Astrocyte (in vitro differentiated cells and primary cell): ENCODE measurements around the gene KCNC1. TPM values are rescaled to one million over a fixed set of nuclear protein-coding genes. Genes with fewer than 3 reads are reported as not detected.

Experiments used
- DNase-seq: peaks from one replicate; pipeline ENCODE4 v3.0.0-alpha.2; 2010; ENCODE audit warnings: low read depth
- FAIRE-seq: peaks from 2 replicates; lab custom pipeline; 2011; peaks lifted over from hg19 to GRCh38; lab: Jason Lieb, UNC
- H2AFZ ChIP-seq: 2 replicates; pipeline ENCODE4 v1.6.0; 2012; ENCODE audit warnings: low read depth, low read length, inconsistent platforms
- H3K27ac ChIP-seq: 2 replicates; pipeline ENCODE4 v1.5.1; 2011; ENCODE audit warnings: low read depth, low read length, inconsistent platforms
- H3K27me3 ChIP-seq: 2 replicates; pipeline ENCODE4 v1.6.0; 2011; ENCODE audit warnings: low read length, inconsistent platforms; ENCODE audit not compliant: insufficient read depth
- H3K36me3 ChIP-seq: 2 replicates; pipeline ENCODE4 v1.5.1; 2011; ENCODE audit warnings: low read length, inconsistent platforms; ENCODE audit not compliant: insufficient read depth
- H3K4me1 ChIP-seq: 2 replicates; pipeline ENCODE4 v1.5.1; 2011; ENCODE audit warnings: low read length, inconsistent platforms; ENCODE audit not compliant: insufficient read depth
- H3K4me2 ChIP-seq: 2 replicates; pipeline ENCODE4 v1.6.0; 2012; ENCODE audit warnings: low read length, inconsistent platforms
- H3K4me3 ChIP-seq: 2 replicates; pipeline ENCODE4 v1.5.1; 2011; ENCODE audit warnings: low read depth, mild to moderate bottlenecking, low read length, inconsistent platforms; ENCODE audit not compliant: insufficient read depth
- H3K79me2 ChIP-seq: 2 replicates; pipeline ENCODE4 v1.6.0; 2012; ENCODE audit warnings: mild to moderate bottlenecking, low read length, inconsistent platforms; ENCODE audit not compliant: insufficient read depth
- H3K9ac ChIP-seq: 2 replicates; pipeline ENCODE4 v1.6.0; 2012; ENCODE audit warnings: mild to moderate bottlenecking, low read length, inconsistent platforms
- H3K9me3 ChIP-seq: 2 replicates; pipeline ENCODE4 v1.5.1; 2012; ENCODE audit warnings: low read depth, mild to moderate bottlenecking, low read length, inconsistent platforms; ENCODE audit not compliant: insufficient read depth
- H4K20me1 ChIP-seq: 2 replicates; pipeline ENCODE4 v1.6.0; 2012; ENCODE audit warnings: low read length, inconsistent platforms; ENCODE audit not compliant: insufficient read depth
- H3K27ac Mint-ChIP-seq: one replicate; pipeline ENCODE4 v1.8.0; 2021; ENCODE audit warnings: mild to moderate bottlenecking, mixed read lengths; ENCODE audit not compliant: unreplicated experiment
- H3K27me3 Mint-ChIP-seq: one replicate; pipeline ENCODE4 v1.8.0; 2021; ENCODE audit warnings: low read depth, mixed read lengths; ENCODE audit not compliant: unreplicated experiment
- H3K36me3 Mint-ChIP-seq: one replicate; pipeline ENCODE4 v1.8.0; 2021; ENCODE audit warnings: low read depth, mixed read lengths; ENCODE audit not compliant: unreplicated experiment
- H3K4me1 Mint-ChIP-seq: one replicate; pipeline ENCODE4 v1.8.0; 2021; ENCODE audit warnings: low read depth, mixed read lengths; ENCODE audit not compliant: unreplicated experiment
- H3K4me3 Mint-ChIP-seq: one replicate; pipeline ENCODE4 v1.8.0; 2021; ENCODE audit warnings: mild to moderate bottlenecking, moderate library complexity, mixed read lengths; ENCODE audit not compliant: unreplicated experiment
- H3K9me3 Mint-ChIP-seq: one replicate; pipeline ENCODE4 v1.8.0; 2021; ENCODE audit warnings: mild to moderate bottlenecking, mixed read lengths; ENCODE audit not compliant: unreplicated experiment
- CTCF ChIP-seq: IDR thresholded peaks from 2 replicates; pipeline ENCODE4 v1.5.1; 2011; ENCODE audit warnings: low read depth, mild to moderate bottlenecking, inconsistent platforms, low read length, moderate library complexity; ENCODE audit not compliant: insufficient read depth
- EZH2 ChIP-seq: IDR thresholded peaks from 2 replicates; pipeline ENCODE4 v1.6.1; 2012; ENCODE audit warnings: mild to moderate bottlenecking, low read length, inconsistent platforms; ENCODE audit not compliant: insufficient read depth
- total RNA-seq: library from RNA; stranded (reverse); gene quantifications from 2 replicates; pipeline ENCODE4 v1.2.1, GENCODE V29; 2021

KCNC1 gene
- total RNA-seq, 1 donor from 2014 or later: 0.05 TPM

DNA sequence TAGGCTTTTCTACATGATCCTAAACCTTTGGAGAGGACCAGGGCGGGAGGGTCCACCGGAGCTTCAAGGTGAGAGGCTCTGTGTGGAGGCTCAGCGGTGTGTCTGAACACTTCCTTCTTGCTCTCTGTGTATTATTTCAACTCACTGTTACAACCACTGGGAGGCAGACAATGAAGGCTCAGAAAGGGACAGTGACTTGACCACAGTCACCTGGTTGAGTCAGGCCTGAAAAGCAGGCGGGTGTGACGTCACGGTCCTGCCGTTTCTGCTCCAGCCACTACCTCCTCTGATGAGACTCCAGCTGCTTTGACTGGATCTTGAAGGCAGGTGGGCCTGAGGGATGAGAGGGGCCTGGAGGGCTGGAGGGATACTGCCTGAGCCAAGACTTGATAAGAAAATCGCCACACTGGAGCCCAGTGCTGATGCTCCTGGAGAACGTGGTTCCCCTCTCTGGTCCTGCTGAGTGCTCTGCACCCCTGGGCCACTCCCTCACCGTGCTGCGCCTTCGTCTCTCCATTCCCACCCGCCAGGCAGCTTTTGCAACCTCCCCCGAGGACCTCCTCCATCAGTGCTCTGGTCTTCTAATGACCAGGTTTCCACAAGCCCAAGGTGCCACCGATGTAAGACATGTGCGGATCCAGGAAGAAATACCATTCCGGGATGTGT lies 27.9 kb downstream of the KCNC1 start:
- H3K9ac ChIP-seq: no peak overlapping the region
- H3K4me3 Mint-ChIP-seq: no peak overlapping the region
- no peak overlapping the region for H3K4me3 ChIP-seq
- H3K9me3 ChIP-seq: no peaks in the 10 kb centered on the region
- FAIRE-seq (no peak), DNase-seq (no peak)
- no peaks in the 10 kb centered on the region for H4K20me1 ChIP-seq
- H3K27me3 ChIP-seq: no peaks in the 10 kb centered on the region
- H3K4me1 Mint-ChIP-seq: no peaks in the 10 kb centered on the region
- H3K4me2 ChIP-seq: no peak overlapping the region
- no peaks in the 10 kb centered on the region for H3K36me3 Mint-ChIP-seq
- TF ChIP-seq CTCF (no peak), EZH2 (no peak)
- peaks cover 26% of the 10 kb centered on the region for H3K27me3 Mint-ChIP-seq
- H3K9me3 Mint-ChIP-seq: peaks cover 10% of the 10 kb centered on the region
- no peak overlapping the region for H2AFZ ChIP-seq
- peaks cover 5% of the 10 kb centered on the region for H3K4me1 ChIP-seq
- H3K27ac ChIP-seq: no peak overlapping the region
- no peak overlapping the region for H3K27ac Mint-ChIP-seq
- H3K79me2 ChIP-seq: no peaks in the 10 kb centered on the region
- H3K36me3 ChIP-seq: no peaks in the 10 kb centered on the region

DNA sequence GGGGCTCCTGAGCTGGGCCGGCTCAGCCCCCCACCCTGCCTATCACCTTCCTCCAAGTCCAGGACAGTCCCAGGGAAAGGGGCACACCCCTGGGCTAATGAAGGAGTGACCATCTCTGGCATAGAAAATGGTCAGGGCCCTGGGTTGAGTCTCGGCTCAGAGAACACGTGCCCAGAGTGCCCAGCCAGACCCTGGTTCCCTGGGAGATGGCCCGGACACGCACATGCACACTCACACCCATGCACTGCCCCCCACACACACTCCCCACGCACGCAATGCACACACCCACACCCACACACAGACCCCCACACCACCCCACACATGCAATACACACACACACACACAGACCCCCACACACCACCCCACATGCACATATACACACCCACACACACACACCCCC lies 28.7 kb downstream of the KCNC1 start:
- Mint-ChIP-seq H3K27me3 (peaks cover 27% of the 10 kb centered on the region), H3K4me1 (no peaks in the 10 kb centered on the region), H3K27ac (no peak overlapping the region), H3K4me3 (no peak overlapping the region), H3K36me3 (no peaks in the 10 kb centered on the region), H3K9me3 (peaks cover 5% of the 10 kb centered on the region)
- Histone ChIP-seq H3K4me3 (no peak overlapping the region), H3K27ac (no peak overlapping the region), H3K9me3 (no peaks in the 10 kb centered on the region), H3K36me3 (no peaks in the 10 kb centered on the region), H3K4me2 (no peak overlapping the region), H3K79me2 (no peaks in the 10 kb centered on the region), H3K27me3 (no peaks in the 10 kb centered on the region), H4K20me1 (no peaks in the 10 kb centered on the region), H3K9ac (no peak overlapping the region), H3K4me1 (peaks cover 5% of the 10 kb centered on the region), H2AFZ (no peak overlapping the region)
- TF ChIP-seq EZH2: no peak
- TF ChIP-seq CTCF: no peak
- no peak for DNase-seq
- no peak for FAIRE-seq

DNA sequence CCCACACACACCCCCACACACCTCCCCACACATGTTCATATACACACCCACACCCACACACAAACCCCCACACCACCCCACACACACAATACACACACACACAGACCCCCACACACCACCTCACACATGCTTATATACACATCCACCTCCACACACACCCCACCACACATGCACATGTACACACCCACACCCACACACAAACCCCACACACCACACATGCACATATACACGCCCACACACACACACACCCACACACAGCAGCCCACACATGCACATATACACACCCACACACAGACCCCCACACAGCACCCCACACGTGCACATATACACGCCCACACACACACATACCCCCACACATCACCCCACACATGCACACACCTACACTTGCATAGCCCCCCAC lies 29.1 kb downstream of the KCNC1 start:
- DNase-seq (no peak), FAIRE-seq (no peak)
- Histone ChIP-seq H3K4me3 (no peak overlapping the region), H3K4me2 (no peak overlapping the region), H3K27me3 (no peaks in the 10 kb centered on the region), H3K9me3 (no peaks in the 10 kb centered on the region), H3K9ac (no peak overlapping the region), H3K79me2 (no peaks in the 10 kb centered on the region), H2AFZ (no peak overlapping the region), H4K20me1 (no peaks in the 10 kb centered on the region), H3K36me3 (no peaks in the 10 kb centered on the region), H3K27ac (no peak overlapping the region), H3K4me1 (peaks cover 5% of the 10 kb centered on the region)
- no peak overlapping the region for H3K27ac Mint-ChIP-seq
- peaks cover under 1% of the 10 kb centered on the region for H3K9me3 Mint-ChIP-seq
- no peaks in the 10 kb centered on the region for H3K36me3 Mint-ChIP-seq
- peaks cover 27% of the 10 kb centered on the region for H3K27me3 Mint-ChIP-seq
- H3K4me1 Mint-ChIP-seq: no peaks in the 10 kb centered on the region
- no peak overlapping the region for H3K4me3 Mint-ChIP-seq
- no peak for TF ChIP-seq CTCF
- no peak for TF ChIP-seq EZH2
